GM21390 (cell line): Measurements from ENCODE around the gene ZFPL1.
"Not testable (repeated sequence)": the region's sequence is repeated elsewhere in the genome, so short reads cannot be mapped to it uniquely, and the experiment has no call there.

ENCODE experiments used
- ATAC-seq: cut with Tn5 transposase; IDR thresholded peaks from one replicate; pipeline ENCODE4 v1.9.1; 2021; ENCODE audit not compliant: unreplicated experiment

Gene ZFPL1

GRCh38 chr11:65113361-65113756, 29.3 kb downstream of the ZFPL1 start:
- ATAC-seq, result no peak

GRCh38 chr11:65113839-65114238, 29.8 kb downstream of the ZFPL1 start:
- ATAC-seq, result no peak

GRCh38 chr11:65114538-65115171, 30.6 kb downstream of the ZFPL1 start:
- ATAC-seq, result no peak

GRCh38 chr11:65115361-65116082, 31.5 kb downstream of the ZFPL1 start:
- ATAC-seq, result no peak

GRCh38 chr11:65116370-65117205, 32.6 kb downstream of the ZFPL1 start:
- ATAC-seq, result no peak

GRCh38 chr11:65117206-65118096, 33.4 kb downstream of the ZFPL1 start, which contains the start of gene ZNHIT2:
Gene ZNHIT2 (minus strand): TSS chr11:65117701. CDS start chr11:65117653, 48 bp downstream.
- ATAC-seq, result peak; percentile 53

GRCh38 chr11:65118097-65118837, 34.2 kb downstream of the ZFPL1 start:
- ATAC-seq, result no peak

GRCh38 chr11:65118891-65119669, 35.1 kb downstream of the ZFPL1 start:
- ATAC-seq, result not testable (repeated sequence)

- no peak for ATAC-seq
Observed at GRCh38 chr11:65119670-65119995, 35.6 kb downstream of the ZFPL1 start.

- ATAC-seq, result no peak
Observed at GRCh38 chr11:65120831-65121230, 36.8 kb downstream of the ZFPL1 start.

- ATAC-seq, result no peak
Observed at GRCh38 chr11:65121447-65121864, 37.4 kb downstream of the ZFPL1 start.

GRCh38 chr11:65121865-65122696, 38.1 kb downstream of the ZFPL1 start, which contains the start of the genes FAU and MRPL49:
Gene FAU (minus strand): TSS chr11:65122134. CDS start chr11:65121813, 321 bp downstream.
Gene MRPL49 (plus strand): TSS chr11:65122321. CDS start chr11:65122347, 26 bp downstream.
- peak; percentile 65 for ATAC-seq

- no peak for ATAC-seq
Observed at GRCh38 chr11:65124480-65125196, 40.6 kb downstream of the ZFPL1 start.

- ATAC-seq, result no peak
Observed at GRCh38 chr11:65125197-65126056, 41.4 kb downstream of the ZFPL1 start.

GRCh38 chr11:65126624-65127274, 42.7 kb downstream of the ZFPL1 start:
- ATAC-seq, result no peak
